PC-3 (cell line): ENCODE data around the gene MX1. TPM values are rescaled to one million over a fixed set of nuclear protein-coding genes. Genes with fewer than 3 reads are reported as not detected.

Experiments
- ATAC-seq: fragments of 200-7000 bp; cut with Tn5 transposase; 2 replicates; pipeline ENCODE4 v1.9.1; 2020; ENCODE audit warnings: mild to moderate bottlenecking, moderate library complexity
- BruUV-seq: library from RNA; stranded (reverse); fragments of 400-500 nt; replicated peaks from 2 replicates; lab custom pipeline; 2021; lab: Mats Ljungman, UMichigan
- CTCF ChIA-PET: fragments of 300-600 bp; sonication (Branson Sonifier 250); formaldehyde crosslinking; loops from one replicate; lab custom pipeline; 2022; ENCODE audit warnings: antibody characterized with exemption; lab: Charles Lee
- POLR2A ChIA-PET: fragments of 300-600 bp; sonication (Branson Sonifier 250); formaldehyde crosslinking; loops from one replicate; lab custom pipeline; 2022; ENCODE audit warnings: antibody characterized with exemption; ENCODE audit not compliant: unreplicated experiment; lab: Charles Lee
- DNase-seq: peaks from one replicate; pipeline ENCODE4 v3.0.0-alpha.2; 2015
- H2AFZ ChIP-seq: fragments of 300-600 bp; sonication (generic); 2 replicates; pipeline ENCODE4 v1.6.0; 2016; ENCODE audit warnings: antibody characterized with exemption, low read length
- H3F3A ChIP-seq: fragments of 300-600 bp; sonication (generic); one replicate; pipeline ENCODE4 v1.6.0; 2017; ENCODE audit warnings: antibody characterized with exemption, low read length, control low read depth, mild to moderate bottlenecking; ENCODE audit not compliant: unreplicated experiment
- H3K27ac ChIP-seq: fragments of 300-600 bp; sonication (generic); 2 replicates; pipeline ENCODE4 v1.5.1; 2016; ENCODE audit warnings: mild to moderate bottlenecking, low read length
- H3K27me3 ChIP-seq: fragments of 300-600 bp; sonication (generic); 2 replicates; pipeline ENCODE4 v1.6.1; 2016; ENCODE audit warnings: low read length, mixed read lengths
- H3K36me3 ChIP-seq: fragments of 300-600 bp; sonication (generic); 2 replicates; pipeline ENCODE4 v1.6.1; 2016; ENCODE audit warnings: low read depth, mixed run types, low read length, mixed read lengths
- H3K4me1 ChIP-seq: fragments of 300-600 bp; sonication (generic); 2 replicates; pipeline ENCODE4 v1.5.1; 2016; ENCODE audit warnings: low read length; ENCODE audit not compliant: insufficient read depth
- H3K4me2 ChIP-seq: fragments of 300-600 bp; sonication (generic); 2 replicates; pipeline ENCODE4 v1.6.0; 2016; ENCODE audit warnings: low read length
- H3K4me3 ChIP-seq: fragments of 300-600 bp; sonication (generic); 2 replicates; pipeline ENCODE4 v1.5.1; 2016; ENCODE audit warnings: mild to moderate bottlenecking, low read length, mixed read lengths
- H3K79me2 ChIP-seq: fragments of 300-600 bp; sonication (generic); 2 replicates; pipeline ENCODE4 v1.6.1; 2017; ENCODE audit warnings: low read length, mixed read lengths
- H3K9ac ChIP-seq: fragments of 300-600 bp; sonication (generic); 2 replicates; pipeline ENCODE4 v1.6.0; 2016; ENCODE audit warnings: mild to moderate bottlenecking, low read length
- H3K9me2 ChIP-seq: fragments of 300-600 bp; sonication (generic); replicated peaks from 2 replicates; pipeline ENCODE4 v1.6.1; 2016; ENCODE audit warnings: mixed run types, low read length, mixed read lengths
- H3K9me3 ChIP-seq: fragments of 300-600 bp; sonication (generic); 2 replicates; pipeline ENCODE4 v1.6.1; 2016; ENCODE audit warnings: low read length, mixed read lengths
- H4K20me1 ChIP-seq: fragments of 300-600 bp; sonication (generic); 2 replicates; pipeline ENCODE4 v1.6.1; 2016; ENCODE audit warnings: low read length, mixed read lengths
- CTCF ChIP-seq: fragments of 300-600 bp; sonication (generic); conservative IDR thresholded peaks from 2 replicates; pipeline ENCODE4 v1.5.1; 2017; ENCODE audit warnings: antibody characterized with exemption, low read depth, mild to moderate bottlenecking, low read length
- EZH2 ChIP-seq: fragments of 300-600 bp; sonication (generic); IDR thresholded peaks from one replicate; pipeline ENCODE4 v1.6.1; 2017; ENCODE audit warnings: antibody characterized with exemption, mild to moderate bottlenecking, low read length; ENCODE audit not compliant: unreplicated experiment
- EZH2phosphoT487 ChIP-seq: fragments of 300-600 bp; sonication (generic); IDR thresholded peaks from 2 replicates; pipeline ENCODE4 v1.6.1; 2018; ENCODE audit warnings: mild to moderate bottlenecking, antibody characterized with exemption, low read length, borderline replicate concordance
- intact Hi-C: fragments of 100-400 bp; cut with micrococcal nuclease; formaldehyde crosslinking; loops from 2 replicates; pipeline ENCODE4 v1.9.0; 2023
- total RNA-seq: library from RNA; depleted of rRNA; stranded (reverse); fragments of >200 nt; gene quantifications from 2 replicates; pipeline ENCODE4 v1.2.3, GENCODE V29; 2014

Gene MX1
- total RNA-seq, 1 experiment from 2014 or later = 12.6 TPM

GRCh38 chr21:41483973-41484372 lies 57.9 kb downstream of the MX1 start:
- H3K4me1 ChIP-seq = peaks cover 7% of the 10 kb centered on the region
- H3K4me2 ChIP-seq = no peak overlapping the region
- no peak overlapping the region for H3K27ac ChIP-seq
- ATAC-seq (no peak), DNase-seq (no peak)
- H3K79me2 ChIP-seq = no peaks in the 10 kb centered on the region
- H3K36me3 ChIP-seq = no peaks in the 10 kb centered on the region; the same call in 1 of the 2 replicates
- ChIA-PET POLR2A (no interaction called here), CTCF (no interaction called here)
- intact Hi-C loops = no loop called here
- H3F3A ChIP-seq = no peaks in the 10 kb centered on the region
- H3K27me3 ChIP-seq = no peaks in the 10 kb centered on the region
- TF ChIP-seq EZH2phosphoT487 (no peak), CTCF (no peak), EZH2 (no peak)
- no TSS peak for BruUV-seq
- H3K9ac ChIP-seq = no peak overlapping the region
- no peaks in the 10 kb centered on the region for H4K20me1 ChIP-seq
- H3K9me3 ChIP-seq = no peaks in the 10 kb centered on the region
- no peak overlapping the region for H2AFZ ChIP-seq
- H3K4me3 ChIP-seq = no peak overlapping the region
- H3K9me2 ChIP-seq = no peaks in the 10 kb centered on the region

DNA sequence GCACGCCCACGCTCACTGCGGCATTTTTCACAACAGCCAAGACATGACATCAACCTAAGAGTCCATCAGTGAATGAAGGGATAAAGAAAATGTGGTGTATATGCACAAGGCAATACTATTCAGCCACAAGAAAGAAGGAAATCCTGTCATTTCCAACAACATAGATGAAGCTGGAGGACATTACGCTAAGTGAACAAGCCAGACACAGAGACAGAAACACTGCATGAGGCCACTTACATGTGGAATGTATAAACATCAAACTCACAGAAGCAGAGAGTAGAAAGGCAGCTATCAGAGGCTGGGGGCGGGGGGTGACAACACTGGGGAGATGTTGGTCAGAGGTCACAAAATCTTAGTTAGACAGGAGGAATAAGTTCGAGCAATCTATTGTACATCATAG lies 61.0 kb downstream of the MX1 start:
- CTCF ChIA-PET = no interaction called here
- POLR2A ChIA-PET = no interaction called here

More for the DNA sequence above, 61.0 kb downstream of the MX1 start:
- no peaks in the 10 kb centered on the region for H3F3A ChIP-seq
- H3K9me3 ChIP-seq = no peaks in the 10 kb centered on the region
- H3K9me2 ChIP-seq = no peaks in the 10 kb centered on the region
- no peak overlapping the region for H3K27ac ChIP-seq
- TF ChIP-seq EZH2phosphoT487 (no peak), EZH2 (no peak), CTCF (no peak)
- H3K4me1 ChIP-seq = peaks cover 6% of the 10 kb centered on the region
- H4K20me1 ChIP-seq = no peaks in the 10 kb centered on the region
- intact Hi-C loops = no loop called here
- H3K27me3 ChIP-seq = no peaks in the 10 kb centered on the region
- H2AFZ ChIP-seq = no peak overlapping the region
- H3K4me3 ChIP-seq = no peak overlapping the region
- H3K79me2 ChIP-seq = no peaks in the 10 kb centered on the region
- no peaks in the 10 kb centered on the region; the same call in 1 of the 2 replicates for H3K36me3 ChIP-seq
- no peak for DNase-seq
- BruUV-seq = no TSS peak
- no peak overlapping the region for H3K9ac ChIP-seq
- ATAC-seq = no peak
- H3K4me2 ChIP-seq = no peak overlapping the region
